Activated B cell treated with CpG ODN at 0.5 μM for 24 hours (primary cell): Measurements from ENCODE around the gene HRH2. TPM values are rescaled to one million over a fixed set of nuclear protein-coding genes. Genes with fewer than 3 reads are reported as not detected.

Experiments
- ATAC-seq: fragments of 200-7000 bp; cut with Tn5 transposase; one replicate; pipeline ENCODE4 v1.10.0; 2021; ENCODE audit warnings: low read depth, mild to moderate bottlenecking, moderate library complexity
- CTCF ChIA-PET: fragments of 350-600 bp; sonication (Branson Sonifier 250); formaldehyde crosslinking; loops from one replicate; lab custom pipeline; 2021; ENCODE audit warnings: antibody characterized with exemption; lab: Charles Lee
- POLR2A ChIA-PET: fragments of 350-600 bp; sonication (Branson Sonifier 250); formaldehyde crosslinking; loops from one replicate; lab custom pipeline; 2021; ENCODE audit warnings: antibody characterized with exemption; lab: Charles Lee
- DNase-seq: peaks from one replicate; pipeline ENCODE4 v3.0.0; 2022
- H3K27ac Mint-ChIP-seq: one replicate; pipeline ENCODE4 v1.8.0; 2020; ENCODE audit warnings: mixed read lengths
- H3K27me3 Mint-ChIP-seq: one replicate; pipeline ENCODE4 v1.8.0; 2021; ENCODE audit warnings: mixed read lengths
- H3K36me3 Mint-ChIP-seq: one replicate; pipeline ENCODE4 v1.8.0; 2021; ENCODE audit warnings: low read depth, mixed read lengths
- H3K4me1 Mint-ChIP-seq: one replicate; pipeline ENCODE4 v1.8.0; 2021; ENCODE audit warnings: mixed read lengths
- H3K4me3 Mint-ChIP-seq: one replicate; pipeline ENCODE4 v1.8.0; 2020; ENCODE audit warnings: mild to moderate bottlenecking, mixed read lengths
- H3K9me3 Mint-ChIP-seq: one replicate; pipeline ENCODE4 v1.8.0; 2020; ENCODE audit warnings: mixed read lengths
- CTCF ChIP-seq: fragments of 200-600 bp; IDR thresholded peaks from one replicate; pipeline ENCODE4 v1.8.0; 2022; ENCODE audit warnings: antibody characterized with exemption, mild to moderate bottlenecking
- intact Hi-C: fragments of 100-400 bp; cut with micrococcal nuclease; formaldehyde crosslinking; loops from one replicate; pipeline ENCODE4 v1.15.1; 2024
- total RNA-seq: library from RNA; stranded (reverse); gene quantifications from 2 replicates; pipeline ENCODE4 v1.2.3, GENCODE V29; 2022

The HRH2 gene
- total RNA-seq, 1 donor from 2014 or later = not detected

DNA sequence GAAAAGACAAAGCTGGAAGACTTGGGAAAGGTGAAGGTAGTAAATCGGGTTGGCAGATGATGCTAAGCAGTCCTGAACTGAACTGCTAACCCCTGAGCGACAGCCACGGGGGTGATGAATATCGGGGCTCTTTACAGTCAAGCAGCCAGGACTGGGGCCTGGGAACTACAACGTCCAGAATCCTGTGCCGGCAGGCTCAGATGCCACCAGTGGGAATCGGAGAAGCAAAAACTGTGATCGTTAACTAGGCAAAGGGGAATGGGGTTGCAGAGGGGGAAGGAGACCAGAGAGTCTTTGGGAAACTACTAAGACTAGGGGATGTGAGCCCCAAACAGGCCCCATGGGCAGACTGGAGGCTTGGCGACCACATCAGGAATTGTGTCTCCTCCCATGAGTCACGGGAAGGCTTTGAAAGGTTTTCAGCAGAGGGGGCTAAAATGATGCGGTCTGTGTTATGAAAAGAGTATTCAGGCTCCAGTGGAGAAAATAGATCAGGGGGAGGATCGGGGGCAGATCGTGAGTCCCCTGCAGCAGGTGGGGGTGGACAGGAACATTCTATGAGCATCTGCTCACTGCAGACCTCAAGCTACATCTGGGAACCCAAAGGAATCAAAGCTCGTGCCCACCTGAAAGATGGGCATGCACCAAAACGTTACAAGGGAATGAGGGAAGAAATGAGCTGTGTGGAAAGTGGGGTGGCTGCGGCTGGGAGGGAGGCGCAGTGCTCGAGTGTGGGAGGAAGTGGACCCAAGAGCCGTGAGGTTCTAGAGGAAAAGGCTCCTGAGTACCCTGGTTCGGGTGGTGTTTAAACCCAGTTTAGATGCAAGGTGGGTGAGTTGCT is 53.8 kb downstream of the HRH2 start:
- Mint-ChIP-seq H3K27ac (no peak overlapping the region), H3K9me3 (peaks cover 6% of the 10 kb centered on the region), H3K4me3 (no peak overlapping the region), H3K36me3 (no peaks in the 10 kb centered on the region), H3K27me3 (peaks cover 13% of the 10 kb centered on the region), H3K4me1 (no peaks in the 10 kb centered on the region)
- no peak for ATAC-seq
- TF ChIP-seq CTCF = no peak
- intact Hi-C loops = no loop called here
- DNase-seq = no peak
- POLR2A ChIA-PET = no interaction called here
- CTCF ChIA-PET = interaction anchor here (2.1 kb wide), 1 partner anchor 18 kb away, joined by 5 read pairs; no protein-coding TSS in a partner anchor

DNA sequence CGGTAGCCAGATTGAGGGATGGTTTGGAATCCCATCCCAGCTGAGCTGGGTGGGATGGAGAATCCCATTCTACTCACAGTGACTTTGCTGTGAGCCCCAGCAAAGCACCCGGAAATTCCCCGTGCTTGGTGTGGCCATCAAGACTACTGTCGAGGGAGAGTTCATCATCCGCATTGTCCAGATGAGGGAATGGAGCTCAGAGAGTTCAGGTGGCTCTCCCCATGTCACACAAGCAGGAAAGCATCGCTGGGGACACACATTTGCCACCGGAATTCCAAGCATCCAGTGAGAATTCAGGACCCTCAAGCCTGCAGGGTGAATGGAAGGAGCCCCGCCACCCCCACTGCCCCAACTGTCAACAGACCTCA is 54.4 kb downstream of the HRH2 start:
- H3K36me3 Mint-ChIP-seq = no peaks in the 10 kb centered on the region
- intact Hi-C loops = no loop called here
- POLR2A ChIA-PET = no interaction called here

GRCh38 chr5:175712681-175713085 is 54.8 kb downstream of the HRH2 start:
- no peak for ATAC-seq
- H3K9me3 Mint-ChIP-seq = peaks cover 9% of the 10 kb centered on the region
- ChIA-PET CTCF (interaction anchor here (2.1 kb wide), 1 partner anchor 17 kb away, joined by 5 read pairs; no protein-coding TSS in a partner anchor), POLR2A (no interaction called here)
- H3K27ac Mint-ChIP-seq = no peak overlapping the region
- no peak overlapping the region for H3K4me3 Mint-ChIP-seq
- peaks cover 13% of the 10 kb centered on the region for H3K27me3 Mint-ChIP-seq
- no peak for TF ChIP-seq CTCF
- no peaks in the 10 kb centered on the region for H3K4me1 Mint-ChIP-seq
- DNase-seq = no peak
- no peaks in the 10 kb centered on the region for H3K36me3 Mint-ChIP-seq
- intact Hi-C loops = no loop called here

More for the DNA sequence above, 54.4 kb downstream of the HRH2 start:
- no peak for DNase-seq
- no peak for ATAC-seq
- Mint-ChIP-seq H3K27me3 (peaks cover 13% of the 10 kb centered on the region), H3K4me1 (no peaks in the 10 kb centered on the region), H3K4me3 (no peak overlapping the region), H3K9me3 (peaks cover 9% of the 10 kb centered on the region), H3K27ac (no peak overlapping the region)
- CTCF ChIA-PET = interaction anchor here (2.1 kb wide), 1 partner anchor 17 kb away, joined by 5 read pairs; no protein-coding TSS in a partner anchor
- no peak for TF ChIP-seq CTCF

DNA sequence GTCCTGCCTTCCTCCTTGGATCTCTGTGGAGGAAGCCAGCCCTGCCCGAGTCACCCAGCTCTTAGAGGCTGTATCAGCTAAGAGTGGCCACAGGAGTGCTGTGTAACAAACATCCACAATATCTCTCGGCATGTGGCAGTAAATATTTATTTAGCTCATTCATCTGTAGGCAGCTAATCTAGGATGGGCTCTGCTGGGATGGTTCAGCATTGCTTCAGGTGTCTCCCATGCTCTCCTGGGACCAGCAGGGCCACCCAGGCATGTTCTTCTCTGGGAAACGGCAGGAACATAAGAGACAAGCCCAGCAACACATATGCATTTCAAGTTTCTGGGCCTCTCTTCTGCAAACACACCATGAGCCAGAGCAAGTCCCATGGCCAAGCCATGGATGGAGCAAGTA is 56.1 kb downstream of the HRH2 start:
- ATAC-seq (no peak), DNase-seq (no peak)
- H3K27me3 Mint-ChIP-seq = peaks cover 16% of the 10 kb centered on the region
- TF ChIP-seq CTCF = no peak
- no peaks in the 10 kb centered on the region for H3K4me1 Mint-ChIP-seq
- no peak overlapping the region for H3K4me3 Mint-ChIP-seq
- peaks cover 9% of the 10 kb centered on the region for H3K9me3 Mint-ChIP-seq
- POLR2A ChIA-PET = no interaction called here
- intact Hi-C loops = no loop called here
- H3K27ac Mint-ChIP-seq = no peak overlapping the region
- H3K36me3 Mint-ChIP-seq = no peaks in the 10 kb centered on the region
- CTCF ChIA-PET = interaction anchor here (2.1 kb wide), 1 partner anchor 16 kb away, joined by 5 read pairs; no protein-coding TSS in a partner anchor

- Mint-ChIP-seq H3K4me3 (no peak overlapping the region), H3K9me3 (peaks cover 9% of the 10 kb centered on the region), H3K27ac (no peak overlapping the region), H3K36me3 (no peaks in the 10 kb centered on the region), H3K27me3 (peaks cover 16% of the 10 kb centered on the region), H3K4me1 (no peaks in the 10 kb centered on the region)
- ATAC-seq (no peak), DNase-seq (no peak)
- CTCF ChIA-PET = no interaction called here
- TF ChIP-seq CTCF = no peak
- intact Hi-C loops = no loop called here
- POLR2A ChIA-PET = no interaction called here
Observed at GRCh38 chr5:175714479-175715085, 56.7 kb downstream of the HRH2 start.
